OCI-LY7 (cell line): ENCODE data around the gene CRABP2. TPM values are rescaled to one million over a fixed set of nuclear protein-coding genes. Genes with fewer than 3 reads are reported as not detected.
A peak's percentile ranks its signal among the peaks of the same experiment; 100 is the strongest.

ENCODE experiments used
- BruUV-seq: library from RNA; stranded (reverse); fragments of 400-500 nt; replicated peaks from 2 replicates; lab custom pipeline; 2021; lab: Mats Ljungman, UMichigan
- CTCF ChIA-PET: fragments of 300-600 bp; sonication (Branson Sonifier 250); formaldehyde crosslinking; loops from one replicate; lab custom pipeline; 2022; ENCODE audit warnings: antibody characterized with exemption; ENCODE audit not compliant: unreplicated experiment; lab: Charles Lee
- POLR2A ChIA-PET: fragments of 300-600 bp; sonication (Branson Sonifier 250); formaldehyde crosslinking; loops from one replicate; lab custom pipeline; 2022; ENCODE audit warnings: antibody characterized with exemption; lab: Charles Lee
- DNase-seq: peaks from one replicate; pipeline ENCODE4 v3.0.0-alpha.2; 2015; ENCODE audit warnings: low spot score
- H2AFZ ChIP-seq: fragments of 200-600 bp; sonication (generic), shearing (Covaris generic); 2 replicates; pipeline ENCODE4 v1.6.1; 2014; ENCODE audit warnings: mild to moderate bottlenecking, antibody characterized with exemption, low read length, moderate library complexity
- H3K27ac ChIP-seq: fragments of 200-600 bp; sonication (generic); 2 replicates; pipeline ENCODE4 v1.5.1; 2014; ENCODE audit warnings: mixed run types, low read depth, mild to moderate bottlenecking, moderate library complexity, low read length, inconsistent platforms; ENCODE audit not compliant: poor library complexity, severe bottlenecking
- H3K36me3 ChIP-seq: fragments of 200-600 bp; sonication (generic); 2 replicates; pipeline ENCODE4 v1.6.1; 2014; ENCODE audit warnings: mild to moderate bottlenecking, antibody characterized with exemption, low read length, moderate library complexity, mixed read lengths; ENCODE audit not compliant: insufficient read depth
- H3K4me1 ChIP-seq: fragments of 200-600 bp; sonication (generic); 2 replicates; pipeline ENCODE4 v1.5.1; 2014; ENCODE audit warnings: mild to moderate bottlenecking, low read length; ENCODE audit not compliant: insufficient read depth, poor library complexity, severe bottlenecking
- H3K4me2 ChIP-seq: fragments of 200-600 bp; sonication (generic); 2 replicates; pipeline ENCODE4 v1.6.1; 2014; ENCODE audit warnings: mild to moderate bottlenecking, low read length
- H3K4me3 ChIP-seq: fragments of 200-600 bp; sonication (generic); 2 replicates; pipeline ENCODE4 v1.5.1; 2014; ENCODE audit warnings: mild to moderate bottlenecking, low read depth, low read length; ENCODE audit not compliant: poor library complexity, severe bottlenecking
- H3K79me2 ChIP-seq: fragments of 200-600 bp; sonication (generic); 2 replicates; pipeline ENCODE4 v1.6.1; 2016; ENCODE audit warnings: low read depth, mild to moderate bottlenecking, low read length, moderate library complexity, mixed read lengths; ENCODE audit not compliant: insufficient read depth
- H3K9me2 ChIP-seq: fragments of 200-600 bp; sonication (generic); 2 replicates; pipeline ENCODE4 v1.6.1; 2016; ENCODE audit warnings: mild to moderate bottlenecking, low read length, mixed read lengths; ENCODE audit not compliant: insufficient read depth
- H3K9me3 ChIP-seq: fragments of 200-600 bp; sonication (generic); 2 replicates; pipeline ENCODE4 v1.6.1; 2014; ENCODE audit warnings: mild to moderate bottlenecking, mixed run types, low read length, mixed read lengths
- H4K20me1 ChIP-seq: fragments of 200-600 bp; sonication (generic); 2 replicates; pipeline ENCODE4 v1.6.1; 2014; ENCODE audit warnings: mild to moderate bottlenecking, antibody characterized with exemption, low read length, moderate library complexity, mixed read lengths; ENCODE audit not compliant: insufficient read depth
- EZH2phosphoT487 ChIP-seq: fragments of 200-600 bp; sonication (generic); IDR thresholded peaks from 2 replicates; pipeline ENCODE4 v1.6.1; 2018; ENCODE audit warnings: low read depth, borderline replicate concordance, mild to moderate bottlenecking, mixed run types, antibody characterized with exemption, low read length, moderate library complexity, mixed read lengths
- intact Hi-C: fragments of 100-400 bp; cut with micrococcal nuclease; formaldehyde crosslinking; loops from one replicate; pipeline ENCODE4 v1.10.0; 2022; ENCODE audit not compliant: unreplicated experiment
- total RNA-seq, 2 experiments: library from RNA; depleted of rRNA in 1 of 2; stranded (reverse); fragments of >200 nt in 1 of 2; shearing (Covaris generic) in 1 of 2; gene quantifications; 2 replicates each; pipeline ENCODE4 v1.2.3, GENCODE V29; 2014 to 2022
- TF ChIP-seq, protein P1 (sequence below): fragments of 200-600 bp; sonication (generic); conservative IDR thresholded peaks from 2 replicates; pipeline ENCODE4 v1.5.1; 2014; ENCODE audit warnings: mild to moderate bottlenecking, antibody characterized with exemption, low read length, moderate library complexity, mixed read lengths

The CRABP2 gene
- total RNA-seq, 2 experiments from 2014 or later: 2.1 to 2.8 TPM

DNA sequence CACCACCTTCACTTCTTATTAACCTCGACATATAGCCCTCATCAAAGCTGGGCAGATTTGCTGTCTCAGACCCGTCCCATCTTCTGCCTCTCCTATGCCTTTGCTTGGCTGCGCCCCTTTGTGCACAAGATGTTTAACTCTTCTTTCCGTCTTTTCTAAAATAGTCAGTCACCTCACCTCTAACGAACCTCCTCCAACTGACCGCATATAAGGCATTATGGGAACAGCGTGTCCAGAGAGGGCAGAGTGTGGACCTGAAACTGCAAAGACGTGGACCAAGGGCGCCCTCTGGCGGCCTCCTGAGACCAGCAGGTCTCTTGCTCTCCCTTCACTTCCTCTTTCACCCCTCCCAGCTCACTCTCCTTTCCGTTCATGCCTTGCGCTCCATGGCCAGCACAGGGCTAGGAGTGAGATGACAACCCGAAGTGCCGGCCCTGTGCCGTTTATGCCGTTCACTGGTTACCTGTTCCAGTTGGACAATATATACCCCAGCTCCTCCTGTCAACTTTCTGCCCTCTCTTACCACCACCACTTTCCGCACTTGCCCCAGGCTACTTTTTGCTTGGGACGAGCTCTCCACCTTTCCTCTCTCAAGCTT, 20.4 kb upstream of the CRABP2 start:
- Histone ChIP-seq H3K9me2 (no peaks in the 10 kb centered on the region), H2AFZ (no peak overlapping the region), H3K4me1 (peaks cover 31% of the 10 kb centered on the region), H3K9me3 (no peaks in the 10 kb centered on the region), H3K36me3 (peaks cover 65% of the 10 kb centered on the region), H4K20me1 (peaks cover 32% of the 10 kb centered on the region), H3K4me2 (peak overlapping the region; percentile 92), H3K27ac (peak overlapping the region; percentile 62), H3K4me3 (peak overlapping the region; percentile 87), H3K79me2 (peaks cover 82% of the 10 kb centered on the region)
- peak; percentile 89 for DNase-seq
- no TSS peak for BruUV-seq
- POLR2A ChIA-PET: interaction anchor here (0.6 to 2.0 kb wide), 6 partner anchors 15 to 133 kb away, joined by 3 to 10 read pairs (median 4); partner anchors contain the start of genes HDGF, INSRR and MRPL24
- intact Hi-C loops: loop anchor here (1.0 to 5.0 kb wide), 3 partner anchors 36 to 137 kb away; partner anchors contain the start of gene NTRK1
- no peak for TF ChIP-seq EZH2phosphoT487
- TF ChIP-seq, protein P1, sequence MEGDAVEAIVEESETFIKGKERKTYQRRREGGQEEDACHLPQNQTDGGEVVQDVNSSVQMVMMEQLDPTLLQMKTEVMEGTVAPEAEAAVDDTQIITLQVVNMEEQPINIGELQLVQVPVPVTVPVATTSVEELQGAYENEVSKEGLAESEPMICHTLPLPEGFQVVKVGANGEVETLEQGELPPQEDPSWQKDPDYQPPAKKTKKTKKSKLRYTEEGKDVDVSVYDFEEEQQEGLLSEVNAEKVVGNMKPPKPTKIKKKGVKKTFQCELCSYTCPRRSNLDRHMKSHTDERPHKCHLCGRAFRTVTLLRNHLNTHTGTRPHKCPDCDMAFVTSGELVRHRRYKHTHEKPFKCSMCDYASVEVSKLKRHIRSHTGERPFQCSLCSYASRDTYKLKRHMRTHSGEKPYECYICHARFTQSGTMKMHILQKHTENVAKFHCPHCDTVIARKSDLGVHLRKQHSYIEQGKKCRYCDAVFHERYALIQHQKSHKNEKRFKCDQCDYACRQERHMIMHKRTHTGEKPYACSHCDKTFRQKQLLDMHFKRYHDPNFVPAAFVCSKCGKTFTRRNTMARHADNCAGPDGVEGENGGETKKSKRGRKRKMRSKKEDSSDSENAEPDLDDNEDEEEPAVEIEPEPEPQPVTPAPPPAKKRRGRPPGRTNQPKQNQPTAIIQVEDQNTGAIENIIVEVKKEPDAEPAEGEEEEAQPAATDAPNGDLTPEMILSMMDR: peak; percentile 95
- CTCF ChIA-PET: interaction anchor here (0.6 to 2.4 kb wide), 14 partner anchors 10 to 126 kb away, joined by 3 to 36 read pairs (median 4); partner anchors contain the start of genes HDGF and PRCC

DNA sequence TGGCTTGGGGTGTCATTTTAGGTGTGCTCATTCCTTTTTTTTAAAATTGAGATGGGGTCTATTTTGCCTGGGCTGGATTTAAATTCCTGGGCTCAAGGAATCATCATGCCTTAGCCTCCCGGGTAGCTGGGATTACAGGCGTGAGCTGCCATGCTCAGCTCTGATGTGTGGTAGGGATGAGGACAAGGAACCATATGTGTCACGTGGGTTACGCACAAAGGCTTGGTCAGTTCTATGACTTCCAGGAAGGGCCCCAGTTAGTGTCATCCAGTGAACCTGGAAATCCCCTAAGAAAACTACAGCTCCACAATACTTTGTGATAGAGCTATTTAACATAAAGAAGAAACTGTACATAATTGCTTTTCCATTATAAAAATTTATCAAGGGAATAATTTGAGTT, 16.2 kb upstream of the CRABP2 start:
- peaks cover 32% of the 10 kb centered on the region for H4K20me1 ChIP-seq
- peaks cover 18% of the 10 kb centered on the region for H3K4me1 ChIP-seq
- no peaks in the 10 kb centered on the region for H3K9me3 ChIP-seq
- H2AFZ ChIP-seq: no peak overlapping the region
- H3K79me2 ChIP-seq: peaks cover 50% of the 10 kb centered on the region
- no peaks in the 10 kb centered on the region for H3K9me2 ChIP-seq
- no peak for DNase-seq
- H3K36me3 ChIP-seq: peaks cover 87% of the 10 kb centered on the region
- no peak overlapping the region for H3K4me3 ChIP-seq
- no peak overlapping the region for H3K4me2 ChIP-seq
- CTCF ChIA-PET: no interaction called here
- no peak overlapping the region for H3K27ac ChIP-seq
- intact Hi-C loops: no loop called here
- POLR2A ChIA-PET: no interaction called here
- no TSS peak for BruUV-seq
- TF ChIP-seq, protein P1: no peak
- TF ChIP-seq EZH2phosphoT487: no peak

DNA sequence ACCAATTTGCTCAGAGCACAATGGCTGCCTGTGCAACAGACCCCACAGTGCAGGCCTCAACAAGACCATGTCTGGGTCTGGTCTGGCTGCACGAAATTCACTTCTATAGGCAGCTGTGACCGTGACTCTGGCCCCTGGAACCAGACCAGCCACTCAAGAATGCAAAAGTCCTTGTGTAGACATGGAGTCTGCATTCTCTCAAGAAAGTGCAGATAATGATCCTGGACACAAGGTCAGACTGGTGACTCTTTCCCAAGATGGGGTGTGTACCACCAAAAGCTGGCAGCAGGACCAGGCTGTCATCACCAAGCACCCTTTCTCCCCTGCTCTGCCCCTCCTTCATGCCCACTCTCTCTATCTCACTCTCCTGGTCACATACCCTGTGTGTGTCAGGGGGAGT, 15.7 kb upstream of the CRABP2 start:
- intact Hi-C loops: no loop called here
- POLR2A ChIA-PET: no interaction called here

More for the DNA sequence above, 15.7 kb upstream of the CRABP2 start:
- no TSS peak for BruUV-seq
- TF ChIP-seq, protein P1: no peak
- no peak for TF ChIP-seq EZH2phosphoT487
- peaks cover 83% of the 10 kb centered on the region for H3K36me3 ChIP-seq
- no peaks in the 10 kb centered on the region for H3K9me3 ChIP-seq
- peaks cover 29% of the 10 kb centered on the region for H4K20me1 ChIP-seq
- no peak overlapping the region for H3K4me3 ChIP-seq
- peaks cover 46% of the 10 kb centered on the region for H3K79me2 ChIP-seq
- DNase-seq: no peak
- CTCF ChIA-PET: no interaction called here
- H2AFZ ChIP-seq: no peak overlapping the region
- H3K4me1 ChIP-seq: peaks cover 18% of the 10 kb centered on the region
- H3K27ac ChIP-seq: no peak overlapping the region
- no peak overlapping the region for H3K4me2 ChIP-seq
- no peaks in the 10 kb centered on the region for H3K9me2 ChIP-seq
